Measurements from ENCODE around the gene BBS9.

Gene BBS9

GRCh38 chr7:33392148-33392547 lies 262.8 kb downstream of the BBS9 start:
- no peak for DNase-seq

DNA sequence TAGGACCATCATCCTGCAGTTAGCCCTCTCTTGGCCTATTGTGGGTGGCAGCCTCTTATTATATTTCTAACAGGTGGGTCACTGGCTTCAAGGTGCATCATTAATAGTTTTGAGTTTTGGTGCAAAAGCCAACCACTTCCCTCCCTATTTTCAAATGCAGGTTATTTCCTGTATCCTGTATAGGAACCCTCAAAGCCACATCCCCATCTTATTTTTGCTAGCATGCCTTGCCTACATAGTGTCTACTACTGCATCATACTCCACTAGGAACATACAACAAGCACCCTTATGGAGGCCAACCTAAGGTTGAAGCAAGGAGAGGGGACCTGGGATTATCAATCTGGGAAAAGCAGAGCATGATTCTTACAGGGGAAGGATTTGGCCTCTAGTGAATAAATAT lies 264.4 kb downstream of the BBS9 start:
- no peak for DNase-seq

- DNase-seq = no peak
Observed at GRCh38 chr7:33395340-33395739, 266.0 kb downstream of the BBS9 start.

GRCh38 chr7:33399528-33400213 lies 270.3 kb downstream of the BBS9 start:
- no peak for DNase-seq

- DNase-seq = no peak
Observed at GRCh38 chr7:33400214-33400538, 270.8 kb downstream of the BBS9 start.

DNA sequence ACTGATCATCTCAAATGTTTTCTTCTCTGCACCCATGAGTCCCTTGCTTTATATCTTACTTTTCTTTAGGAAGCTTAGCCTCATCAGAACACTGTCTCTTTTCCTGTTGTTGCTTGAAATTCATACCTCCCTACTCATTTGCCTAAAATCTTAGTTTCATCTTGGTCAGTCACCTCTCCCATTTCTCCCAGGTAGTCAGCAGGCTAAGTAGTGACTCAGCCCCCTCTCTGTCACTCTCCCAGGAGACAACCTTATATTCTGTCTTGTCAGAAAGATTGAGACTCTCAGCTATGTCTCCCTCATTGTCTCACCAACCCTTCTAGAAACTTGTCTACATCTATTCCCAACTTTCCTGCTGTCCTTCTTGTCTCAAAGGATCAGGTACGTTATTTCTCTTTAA lies 280.9 kb downstream of the BBS9 start:
- DNase-seq = no peak

- DNase-seq = no peak
Observed at GRCh38 chr7:33411020-33411419, 281.7 kb downstream of the BBS9 start.

- no peak for DNase-seq
Observed at GRCh38 chr7:33412331-33412730, 283.0 kb downstream of the BBS9 start.

DNA sequence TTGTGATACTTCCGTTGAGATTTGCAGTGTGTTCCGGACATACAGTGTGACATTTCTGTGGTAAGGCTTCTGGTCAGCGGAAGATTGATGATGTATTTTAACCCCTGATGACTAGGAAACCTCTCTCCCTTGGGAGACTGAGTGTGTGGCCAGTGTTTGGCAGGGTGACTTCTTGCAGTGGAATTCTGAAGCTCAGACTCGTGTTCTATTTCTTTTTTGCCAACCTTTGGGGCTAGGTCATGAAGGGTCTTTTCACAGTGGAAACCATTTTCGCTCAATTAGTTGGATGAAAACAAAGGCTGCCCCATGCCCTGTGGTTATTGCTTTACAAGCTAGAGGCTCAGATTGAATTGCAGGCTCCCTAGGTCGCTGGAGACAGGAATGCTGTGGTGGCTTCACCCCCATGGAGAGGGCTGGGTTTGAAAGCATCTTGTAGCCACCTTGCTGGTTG lies 288.9 kb downstream of the BBS9 start:
- no peak for DNase-seq

- no peak for DNase-seq
Observed at GRCh38 chr7:33420311-33420940, 291.1 kb downstream of the BBS9 start.

DNA sequence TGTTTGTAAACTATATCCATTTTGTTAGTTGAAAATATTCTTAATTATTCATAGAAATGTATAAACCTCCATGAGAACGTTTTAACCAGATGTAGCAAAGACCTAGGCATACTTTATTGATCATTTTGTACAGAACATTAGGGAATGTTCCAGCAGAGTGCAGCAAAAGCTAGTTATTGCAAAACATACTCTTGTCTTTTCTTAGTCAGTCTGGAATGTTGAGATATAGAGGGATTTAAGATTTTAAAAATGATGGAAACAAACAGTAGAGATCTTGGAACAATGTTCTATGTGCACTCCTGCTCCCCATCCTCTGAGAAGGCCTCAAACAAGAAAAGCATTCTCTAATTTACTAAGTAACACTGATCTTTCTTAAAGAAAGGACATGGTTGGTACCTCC lies 292.1 kb downstream of the BBS9 start:
- no peak for DNase-seq

DNA sequence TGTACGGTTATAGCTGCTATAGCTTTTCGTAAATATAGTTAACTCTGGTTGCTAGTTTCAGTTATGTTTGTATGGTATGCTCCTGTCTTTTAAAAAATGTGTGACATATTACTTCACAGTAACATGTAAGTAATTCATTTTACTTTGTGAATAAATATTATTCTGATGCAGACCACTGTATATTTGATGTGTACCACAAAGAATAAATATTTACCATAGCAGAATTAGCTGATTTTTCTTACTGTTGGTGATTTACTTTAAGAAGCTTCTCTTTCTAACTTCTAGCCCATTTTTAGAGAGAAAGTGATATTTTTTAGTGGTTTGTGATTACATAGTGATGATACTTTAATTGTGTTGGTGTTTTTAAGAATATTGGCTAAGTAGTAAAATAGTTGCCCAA lies 292.8 kb downstream of the BBS9 start:
- no peak for DNase-seq

- DNase-seq = no peak
Observed at GRCh38 chr7:33422825-33423645, 293.7 kb downstream of the BBS9 start.

DNA sequence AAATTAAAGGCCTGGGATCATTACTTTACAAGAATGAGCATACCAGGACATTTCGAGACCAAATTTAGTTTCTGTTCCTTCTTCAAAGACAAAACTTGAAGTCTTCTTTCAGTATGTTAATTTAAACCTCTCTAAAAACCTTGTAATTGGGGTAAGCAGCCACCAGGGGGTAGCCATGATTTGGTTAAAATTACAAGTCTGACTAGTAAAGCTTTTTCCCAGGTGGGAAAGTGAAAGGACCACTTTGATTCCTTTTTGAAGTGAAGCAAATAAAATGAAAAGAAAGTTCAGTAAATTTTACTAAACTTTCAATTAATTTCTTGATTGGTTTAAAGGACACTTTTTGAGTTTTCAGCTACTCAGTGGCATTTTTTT lies 294.3 kb downstream of the BBS9 start:
- no peak for DNase-seq

- DNase-seq = no peak
Observed at GRCh38 chr7:33425395-33425794, 296.0 kb downstream of the BBS9 start.

GRCh38 chr7:33425929-33426678 lies 296.7 kb downstream of the BBS9 start:
- DNase-seq = peak; percentile 1

GRCh38 chr7:33428415-33428814 lies 299.1 kb downstream of the BBS9 start:
- DNase-seq = no peak

- DNase-seq = no peak
Observed at GRCh38 chr7:33431543-33431942, 302.2 kb downstream of the BBS9 start.

DNA sequence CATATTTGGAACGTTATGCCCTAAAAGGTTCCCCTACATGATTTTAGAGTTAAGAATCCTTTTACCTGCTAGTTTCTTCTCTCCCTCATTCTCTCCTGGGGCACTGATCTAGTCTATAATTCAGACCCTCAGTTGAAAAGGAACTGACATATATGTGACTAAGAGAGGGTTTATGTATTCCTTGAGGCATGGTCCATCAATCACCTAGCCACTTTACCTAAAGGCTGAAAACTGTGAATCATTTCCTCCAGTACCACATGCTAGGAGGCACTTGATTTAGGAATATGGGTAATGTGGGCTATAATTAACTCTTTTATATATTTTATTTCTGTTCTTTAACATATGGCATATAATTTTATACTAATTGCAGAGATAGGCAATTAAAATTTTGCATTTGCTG lies 303.5 kb downstream of the BBS9 start:
- no peak for DNase-seq

- no peak for DNase-seq
Observed at GRCh38 chr7:33433357-33433756, 304.0 kb downstream of the BBS9 start.

- DNase-seq = no peak
Observed at GRCh38 chr7:33444511-33444910, 315.1 kb downstream of the BBS9 start.

DNA sequence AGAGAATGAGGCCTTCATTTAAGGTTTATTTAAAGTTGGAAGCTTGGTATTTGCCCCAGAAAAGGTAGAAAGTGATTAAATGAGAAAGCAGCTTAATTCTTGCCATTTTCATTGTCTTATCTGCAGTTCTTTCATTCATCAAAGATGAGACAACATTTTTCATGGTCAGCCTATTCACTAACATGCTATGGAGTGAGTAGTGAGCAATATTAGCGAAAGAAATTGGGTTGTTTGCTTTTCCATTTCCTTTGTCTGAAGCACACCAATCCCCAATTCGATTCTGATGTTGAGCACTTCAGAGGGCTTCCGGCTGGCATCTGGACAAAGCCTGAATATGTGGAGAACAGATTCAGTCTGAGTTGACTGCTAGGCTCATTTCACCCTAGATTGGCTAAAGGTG lies 317.2 kb downstream of the BBS9 start:
- no peak for DNase-seq

DNA sequence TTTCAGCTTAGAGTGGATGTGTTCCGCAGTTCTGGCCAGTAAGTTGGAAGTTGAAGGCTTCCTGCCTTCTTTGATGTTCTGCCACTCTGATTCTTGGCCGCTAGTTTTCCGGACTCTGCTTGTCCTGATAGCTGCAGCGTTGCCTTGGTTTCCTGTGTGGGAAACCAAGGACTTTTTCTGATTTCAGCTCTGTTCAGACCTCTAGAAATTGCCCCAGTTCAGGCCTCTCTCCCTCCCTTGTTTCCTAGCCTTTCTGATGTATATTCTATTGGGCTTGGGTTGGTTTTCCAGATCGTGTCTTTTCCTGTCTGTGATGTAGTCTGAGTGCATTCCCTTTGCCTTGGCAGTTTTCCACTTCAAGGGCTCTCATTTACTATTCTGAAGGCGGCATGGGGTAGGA lies 318.7 kb downstream of the BBS9 start:
- DNase-seq = no peak

DNA sequence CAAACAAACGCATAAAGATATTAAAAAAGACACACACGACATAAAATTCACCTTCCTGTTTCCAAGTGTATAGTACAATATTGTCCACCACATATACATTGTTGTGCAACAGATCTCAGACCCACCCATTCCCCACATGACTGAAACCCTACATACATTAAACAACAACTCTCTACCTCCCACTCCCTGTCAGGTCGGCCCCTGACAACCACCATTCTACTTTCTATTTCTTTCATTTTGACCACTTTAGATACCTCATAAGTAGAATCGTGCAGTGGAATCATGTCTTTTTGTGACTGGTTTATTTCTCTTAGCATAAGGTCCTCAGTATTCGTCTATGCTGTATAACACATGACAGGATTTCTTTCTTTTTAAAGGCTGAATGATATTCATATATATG lies 320.5 kb downstream of the BBS9 start:
- DNase-seq = no peak

Data from NCI-H2227 treated with DMSO at 0.1 percent for 48 hours (cell line).